Colon (tissue), 2 donors: ENCODE data around the gene CNOT8.

Experiments
- FAIRE-seq: peaks from 2 replicates; lab custom pipeline; 2012; peaks lifted over from hg19 to GRCh38; lab: Jason Lieb, UNC
- donor health status: control.
- donor health status: control.

Gene CNOT8

DNA sequence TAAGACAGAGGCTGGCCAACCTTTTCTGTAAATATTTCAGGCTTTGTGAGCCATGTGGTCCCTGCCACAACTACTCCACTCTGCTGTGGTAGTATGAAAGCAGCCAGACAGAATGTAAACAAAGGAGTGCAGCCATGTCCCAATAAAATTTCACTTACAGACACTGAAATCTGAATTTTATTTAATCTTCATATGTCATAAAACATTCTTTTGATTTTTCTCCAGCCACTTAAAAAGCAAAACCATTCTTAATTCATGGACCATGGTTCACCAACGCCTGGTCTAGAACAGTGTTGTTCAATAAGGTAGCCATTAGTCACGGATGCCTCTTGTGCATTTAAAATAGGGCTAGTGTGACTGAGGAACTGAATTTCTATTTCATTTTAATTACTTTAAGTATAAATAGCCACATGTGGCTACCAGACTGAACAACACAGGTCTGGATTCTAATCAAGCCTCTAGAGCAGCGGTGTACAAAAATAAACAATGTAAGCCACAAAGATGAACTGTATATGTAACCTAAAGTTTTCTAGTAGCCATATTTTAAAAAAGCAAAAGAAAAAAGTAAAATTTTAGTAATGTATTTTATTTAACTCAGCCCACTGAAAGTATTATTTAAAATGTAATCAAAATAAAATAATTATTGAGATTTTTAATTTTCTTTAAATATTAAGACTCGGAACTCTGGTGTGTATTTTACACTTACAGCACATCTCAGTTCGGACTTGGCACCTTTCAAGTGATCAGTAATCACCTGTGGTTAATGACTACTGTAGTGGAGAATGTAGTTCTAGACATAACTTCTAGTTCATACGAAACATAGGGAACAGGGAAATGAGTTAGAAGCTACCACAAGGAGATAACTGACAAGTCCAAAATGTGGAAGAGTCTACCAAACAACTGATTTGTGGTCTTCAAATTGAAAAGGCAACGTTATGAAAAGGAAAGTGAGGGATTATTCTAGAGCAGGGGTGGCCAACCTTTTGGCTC, 65.3 kb downstream of the CNOT8 start:
- no peak for FAIRE-seq
